ENCODE measurements around the gene VIT.
"Not testable (repeated sequence)": the region's sequence is repeated elsewhere in the genome, so short reads cannot be mapped to it uniquely, and the experiment has no call there.

Gene VIT

GRCh38 chr2:36667931-36668330 is 28.6 kb upstream of the VIT start:
- peaks cover 14% of the 10 kb centered on the region for H3K27me3 Mint-ChIP-seq
- no peak for ATAC-seq (ENCODE audit: low read depth)

GRCh38 chr2:36670881-36671595 is 25.5 kb upstream of the VIT start:
- ATAC-seq (ENCODE audit: low read depth) (no peak), DNase-seq (ENCODE audit: low spot score in 2 of 2) (no peak)
- Mint-ChIP-seq H3K4me1 (no peaks in the 10 kb centered on the region), H3K27me3 (peaks cover 15% of the 10 kb centered on the region), H3K36me3 (no peaks in the 10 kb centered on the region), H3K27ac (no peak overlapping the region), H3K9me3 (peaks cover 1% of the 10 kb centered on the region), H3K4me3 (no peak overlapping the region)

More at GRCh38 chr2:36667931-36668330, 28.6 kb upstream of the VIT start:
- H3K4me3 Mint-ChIP-seq: no peak overlapping the region
- H3K27ac Mint-ChIP-seq: no peak overlapping the region
- no peaks in the 10 kb centered on the region for H3K4me1 Mint-ChIP-seq
- H3K9me3 Mint-ChIP-seq: no peaks in the 10 kb centered on the region
- no peak for DNase-seq (ENCODE audit: low spot score in 2 of 2)
- H3K36me3 Mint-ChIP-seq: no peaks in the 10 kb centered on the region

GRCh38 chr2:36671731-36672130 is 24.8 kb upstream of the VIT start:
- H3K27ac Mint-ChIP-seq: no peak overlapping the region
- no peaks in the 10 kb centered on the region for H3K36me3 Mint-ChIP-seq
- peaks cover 1% of the 10 kb centered on the region for H3K9me3 Mint-ChIP-seq
- ATAC-seq (ENCODE audit: low read depth) (no peak), DNase-seq (ENCODE audit: low spot score in 2 of 2) (no peak)
- H3K27me3 Mint-ChIP-seq: peaks cover 17% of the 10 kb centered on the region
- no peak overlapping the region for H3K4me3 Mint-ChIP-seq
- no peaks in the 10 kb centered on the region for H3K4me1 Mint-ChIP-seq

GRCh38 chr2:36672199-36672598 is 24.3 kb upstream of the VIT start:
- DNase-seq (ENCODE audit: low spot score in 2 of 2): no peak
- Mint-ChIP-seq H3K4me1 (no peaks in the 10 kb centered on the region), H3K4me3 (no peak overlapping the region), H3K9me3 (peaks cover 1% of the 10 kb centered on the region), H3K36me3 (no peaks in the 10 kb centered on the region), H3K27ac (no peak overlapping the region), H3K27me3 (peaks cover 17% of the 10 kb centered on the region)
- no peak for ATAC-seq (ENCODE audit: low read depth)

- peaks cover 13% of the 10 kb centered on the region for H3K27me3 Mint-ChIP-seq
- peaks cover 3% of the 10 kb centered on the region for H3K36me3 Mint-ChIP-seq
- H3K27ac Mint-ChIP-seq: no peak overlapping the region
- peaks cover 17% of the 10 kb centered on the region for H3K9me3 Mint-ChIP-seq
- H3K4me1 Mint-ChIP-seq: no peaks in the 10 kb centered on the region
- H3K4me3 Mint-ChIP-seq: no peak overlapping the region
- ATAC-seq (ENCODE audit: low read depth): no peak
- DNase-seq (ENCODE audit: low spot score in 2 of 2): no peak
Measured at GRCh38 chr2:36675579-36676282, 20.8 kb upstream of the VIT start.

GRCh38 chr2:36676364-36676763 is 20.1 kb upstream of the VIT start:
- Mint-ChIP-seq H3K4me3 (no peak overlapping the region), H3K27ac (no peak overlapping the region), H3K36me3 (peaks cover 3% of the 10 kb centered on the region), H3K27me3 (peaks cover 15% of the 10 kb centered on the region), H3K9me3 (peaks cover 18% of the 10 kb centered on the region), H3K4me1 (no peaks in the 10 kb centered on the region)
- no peak for ATAC-seq (ENCODE audit: low read depth)
- no peak for DNase-seq (ENCODE audit: low spot score in 2 of 2)

GRCh38 chr2:36677386-36677785 is 19.1 kb upstream of the VIT start:
- Mint-ChIP-seq H3K27ac (no peak overlapping the region), H3K36me3 (peaks cover 3% of the 10 kb centered on the region), H3K4me1 (no peaks in the 10 kb centered on the region), H3K9me3 (peaks cover 18% of the 10 kb centered on the region), H3K4me3 (no peak overlapping the region), H3K27me3 (peaks cover 18% of the 10 kb centered on the region)
- DNase-seq (ENCODE audit: low spot score in 2 of 2): no peak
- no peak for ATAC-seq (ENCODE audit: low read depth)

- Mint-ChIP-seq H3K4me1 (no peaks in the 10 kb centered on the region), H3K4me3 (no peak overlapping the region), H3K27me3 (peaks cover 22% of the 10 kb centered on the region), H3K36me3 (peaks cover 3% of the 10 kb centered on the region), H3K9me3 (peaks cover 18% of the 10 kb centered on the region), H3K27ac (no peak overlapping the region)
- ATAC-seq (ENCODE audit: low read depth) (no peak), DNase-seq (ENCODE audit: low spot score in 2 of 2) (no peak)
Measured at GRCh38 chr2:36677996-36678605, 18.4 kb upstream of the VIT start.

- no peak overlapping the region for H3K27ac Mint-ChIP-seq
- H3K27me3 Mint-ChIP-seq: peaks cover 22% of the 10 kb centered on the region
- H3K36me3 Mint-ChIP-seq: peaks cover 3% of the 10 kb centered on the region
- no peak overlapping the region for H3K4me3 Mint-ChIP-seq
- H3K4me1 Mint-ChIP-seq: no peaks in the 10 kb centered on the region
- ATAC-seq (ENCODE audit: low read depth) (no peak), DNase-seq (ENCODE audit: low spot score in 2 of 2) (no peak)
- H3K9me3 Mint-ChIP-seq: peaks cover 18% of the 10 kb centered on the region
Measured at GRCh38 chr2:36678856-36679255, 17.7 kb upstream of the VIT start.

GRCh38 chr2:36680012-36680411 is 16.5 kb upstream of the VIT start:
- no peak for ATAC-seq (ENCODE audit: low read depth)
- Mint-ChIP-seq H3K27ac (no peak overlapping the region), H3K4me3 (no peak overlapping the region), H3K9me3 (peaks cover 18% of the 10 kb centered on the region), H3K27me3 (peaks cover 26% of the 10 kb centered on the region), H3K4me1 (no peaks in the 10 kb centered on the region), H3K36me3 (peaks cover 3% of the 10 kb centered on the region)
- no peak for DNase-seq (ENCODE audit: low spot score in 2 of 2)

- no peak for DNase-seq (ENCODE audit: low spot score in 2 of 2)
- H3K27ac Mint-ChIP-seq: no peak overlapping the region
- peaks cover 3% of the 10 kb centered on the region for H3K36me3 Mint-ChIP-seq
- no peak overlapping the region for H3K4me3 Mint-ChIP-seq
- peaks cover 19% of the 10 kb centered on the region for H3K27me3 Mint-ChIP-seq
- H3K9me3 Mint-ChIP-seq: peaks cover 15% of the 10 kb centered on the region
- no peaks in the 10 kb centered on the region for H3K4me1 Mint-ChIP-seq
- ATAC-seq (ENCODE audit: low read depth): no peak
Measured at GRCh38 chr2:36682562-36682961, 13.9 kb upstream of the VIT start.

- DNase-seq (ENCODE audit: low spot score in 2 of 2) (no peak), ATAC-seq (ENCODE audit: low read depth) (no peak)
- H3K4me3 Mint-ChIP-seq: no peak overlapping the region
- H3K9me3 Mint-ChIP-seq: peaks cover 13% of the 10 kb centered on the region
- no peak overlapping the region for H3K27ac Mint-ChIP-seq
- peaks cover 19% of the 10 kb centered on the region for H3K27me3 Mint-ChIP-seq
- H3K36me3 Mint-ChIP-seq: peaks cover 1% of the 10 kb centered on the region
- no peaks in the 10 kb centered on the region for H3K4me1 Mint-ChIP-seq
Measured at GRCh38 chr2:36683002-36683401, 13.5 kb upstream of the VIT start.

GRCh38 chr2:36688291-36688690 is 8.2 kb upstream of the VIT start:
- not testable (repeated sequence) for H3K4me1 Mint-ChIP-seq; DNase-seq (ENCODE audit: low spot score in 2 of 2); H3K27ac Mint-ChIP-seq; ATAC-seq (ENCODE audit: low read depth); H3K9me3 Mint-ChIP-seq; H3K4me3 Mint-ChIP-seq; H3K36me3 Mint-ChIP-seq
- H3K27me3 Mint-ChIP-seq: peaks cover 10% of the 10 kb centered on the region

- H3K36me3 Mint-ChIP-seq; H3K9me3 Mint-ChIP-seq; H3K27ac Mint-ChIP-seq; H3K4me3 Mint-ChIP-seq; DNase-seq (ENCODE audit: low spot score in 2 of 2); H3K4me1 Mint-ChIP-seq; H3K27me3 Mint-ChIP-seq; ATAC-seq (ENCODE audit: low read depth): not testable (repeated sequence)
Measured at GRCh38 chr2:36689013-36689412, 7.5 kb upstream of the VIT start.

Data from memory B cell (primary cell).